HUDEP-2 (cell line): ENCODE data around the gene KLHL17.
"Not testable (repeated sequence)": the region's sequence is repeated elsewhere in the genome, so short reads cannot be mapped to it uniquely, and the experiment has no call there.

ENCODE experiments used
- DNase-seq, 76 experiments: peaks; one replicate each; lab custom pipeline; 2025; ENCODE audit not compliant: unreplicated experiment in 76 of 76; lab: John Stamatoyannopoulos, UW

KLHL17 gene

GRCh38 chr1:997713-997992 is 37.3 kb downstream of the KLHL17 start:
- DNase-seq, result no peak

GRCh38 chr1:997993-998744 is 37.8 kb downstream of the KLHL17 start:
- DNase-seq, result no peak

- no peak for DNase-seq
Observed at GRCh38 chr1:998745-998994, 38.3 kb downstream of the KLHL17 start.

GRCh38 chr1:998995-999724 is 38.8 kb downstream of the KLHL17 start:
- peak in 17 of 76 experiments; percentile 5 to 45 (median 26) for DNase-seq

- DNase-seq, result peak in 73 of 76 experiments; percentile 15 to 87 (median 71)
Observed at GRCh38 chr1:999725-1000356, 39.5 kb downstream of the KLHL17 start, which contains the start of gene HES4. Gene HES4 (minus strand): TSS chr1:1000097. CDS start chr1:999973, 124 bp downstream.

GRCh38 chr1:1000357-1001056 is 40.1 kb downstream of the KLHL17 start:
- peak in 68 of 76 experiments; percentile 17 to 86 (median 62) for DNase-seq

- DNase-seq, result peak in 2 of 76 experiments; percentile 43 to 86
Observed at GRCh38 chr1:1001057-1001783, 40.8 kb downstream of the KLHL17 start.

GRCh38 chr1:1003618-1004419 is 43.4 kb downstream of the KLHL17 start:
- no peak for DNase-seq

- DNase-seq, result no peak
Observed at GRCh38 chr1:1004420-1004779, 44.0 kb downstream of the KLHL17 start.

- peak in 50 of 76 experiments; percentile 6 to 67 (median 41) for DNase-seq
Observed at GRCh38 chr1:1004780-1005697, 44.7 kb downstream of the KLHL17 start.

GRCh38 chr1:1005774-1006304 is 45.5 kb downstream of the KLHL17 start:
- DNase-seq, result no peak

GRCh38 chr1:1006305-1007159 is 46.1 kb downstream of the KLHL17 start:
- DNase-seq, result no peak

GRCh38 chr1:1010131-1010530 is 49.7 kb downstream of the KLHL17 start:
- DNase-seq, result not testable (repeated sequence)

GRCh38 chr1:1011396-1011949 is 51.1 kb downstream of the KLHL17 start:
- no peak for DNase-seq

- not testable (repeated sequence) for DNase-seq
Observed at GRCh38 chr1:1012736-1013104, 52.3 kb downstream of the KLHL17 start.

GRCh38 chr1:1013105-1013921 is 52.9 kb downstream of the KLHL17 start, which contains the start of gene ISG15:
Gene ISG15 (plus strand): TSS chr1:1013497. CDS start chr1:1013574, 77 bp downstream.
- peak in 71 of 76 experiments; percentile 29 to 85 (median 70) for DNase-seq
